Amniotic epithelial cell (primary cell): ENCODE measurements around the gene GYS2.
A peak's percentile ranks its signal among the peaks of the same experiment; 100 is the strongest.

Experiments
- DNase-seq: peaks from one replicate; pipeline ENCODE4 v3.0.0-alpha.2; 2010; ENCODE audit warnings: low read depth

Gene GYS2

DNA sequence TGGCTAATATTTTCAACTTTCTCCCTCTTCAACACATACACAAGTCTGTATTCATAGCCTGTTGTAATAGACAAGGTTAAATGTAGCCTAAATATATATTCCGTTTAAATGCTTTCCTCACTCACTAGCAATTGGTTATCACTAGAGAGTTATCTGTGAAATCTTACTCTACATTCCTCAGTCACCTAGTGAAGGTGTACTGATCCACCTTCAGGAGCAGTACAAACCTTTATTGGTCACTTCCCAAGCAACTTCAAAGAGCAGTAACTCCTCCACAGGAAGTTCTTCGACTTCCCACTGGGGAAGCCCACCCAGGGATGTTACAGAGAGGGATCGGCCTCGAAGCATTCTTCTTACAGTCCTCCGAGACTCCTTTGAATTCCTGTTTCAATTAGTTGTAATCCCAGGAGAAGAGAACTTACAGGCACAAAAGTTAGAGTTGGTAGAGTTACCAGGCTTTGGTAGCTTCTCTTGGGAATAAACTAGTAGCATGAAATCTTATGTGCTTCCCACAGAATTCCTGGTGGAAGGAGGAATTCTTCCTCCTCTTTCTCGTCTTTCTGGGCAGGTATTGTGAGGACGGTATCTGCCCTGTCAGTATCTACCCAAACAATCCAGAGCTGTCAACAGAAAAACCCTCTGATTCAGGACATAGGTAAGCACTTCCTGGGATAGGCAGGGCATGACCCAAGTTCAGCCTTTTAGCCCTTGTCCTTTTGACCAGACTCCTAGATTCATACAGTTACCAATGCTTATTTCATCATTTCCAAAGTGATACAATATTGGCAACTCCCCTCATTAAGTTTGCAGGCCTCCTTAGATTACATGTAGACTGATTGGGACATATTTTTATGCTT is at the start of gene GYS2:
GYS2 (minus strand) TSS at position 603 of the 857 bp plus-strand sequence; CDS start at position 348, 255 bp downstream.
- no peak for DNase-seq

DNA sequence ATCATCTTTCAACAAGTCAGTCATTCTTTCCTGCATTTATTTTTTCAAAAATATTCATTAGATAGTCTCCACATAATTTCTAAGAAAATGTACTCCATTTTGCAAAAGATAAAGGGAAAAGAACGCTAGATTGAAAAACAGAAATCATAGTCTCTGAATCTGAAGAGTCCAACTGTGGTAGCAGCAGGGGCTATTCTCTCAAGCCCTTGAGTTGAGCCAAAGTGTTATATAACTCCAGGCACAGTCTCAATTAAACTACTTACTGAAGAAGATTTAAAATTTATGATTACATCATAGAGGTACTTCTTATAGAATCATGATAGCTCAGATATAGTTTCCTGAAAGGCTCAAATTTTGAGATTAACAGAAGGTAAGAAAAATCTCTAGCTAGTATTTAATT is 47.2 kb upstream of the GYS2 start:
- no peak for DNase-seq

DNA sequence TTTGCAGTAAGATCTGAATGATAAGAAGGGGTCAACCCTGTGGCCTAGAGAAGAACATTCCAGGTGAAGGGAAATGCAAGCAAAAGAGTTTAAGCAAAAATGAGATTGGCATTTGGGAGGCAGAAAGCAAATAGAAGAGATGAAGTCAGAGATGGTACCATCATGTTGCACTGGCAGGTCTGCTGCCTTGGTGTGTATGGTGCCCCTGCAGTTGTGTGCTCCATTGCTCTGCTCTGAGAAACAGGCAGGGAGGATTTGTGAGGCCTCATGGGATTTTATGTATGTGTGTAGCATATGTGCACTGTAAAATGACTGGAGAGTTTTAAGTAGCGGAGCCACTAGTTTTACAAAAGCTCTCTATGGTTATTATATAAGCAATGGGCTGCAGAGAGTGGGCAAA is 46.4 kb upstream of the GYS2 start:
- no peak for DNase-seq

DNA sequence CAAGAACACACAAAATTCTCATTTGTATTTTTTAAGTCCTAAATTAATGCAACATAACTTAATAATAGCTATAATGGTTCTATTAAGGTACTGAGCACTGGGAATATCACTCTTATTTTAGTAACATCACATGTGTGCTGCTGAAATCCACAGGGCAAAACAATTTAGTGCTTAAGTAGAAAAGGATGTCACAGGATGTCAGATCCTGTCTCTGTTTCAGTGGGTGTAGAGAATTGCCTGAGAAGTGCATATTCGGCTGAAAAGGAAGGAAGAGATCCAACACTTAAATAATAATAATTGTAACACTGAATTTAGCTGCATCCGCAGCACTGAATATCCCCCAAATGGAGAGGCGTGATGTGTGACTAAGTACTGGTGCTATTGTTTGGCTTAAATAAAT is 44.4 kb upstream of the GYS2 start:
- no peak for DNase-seq

DNA sequence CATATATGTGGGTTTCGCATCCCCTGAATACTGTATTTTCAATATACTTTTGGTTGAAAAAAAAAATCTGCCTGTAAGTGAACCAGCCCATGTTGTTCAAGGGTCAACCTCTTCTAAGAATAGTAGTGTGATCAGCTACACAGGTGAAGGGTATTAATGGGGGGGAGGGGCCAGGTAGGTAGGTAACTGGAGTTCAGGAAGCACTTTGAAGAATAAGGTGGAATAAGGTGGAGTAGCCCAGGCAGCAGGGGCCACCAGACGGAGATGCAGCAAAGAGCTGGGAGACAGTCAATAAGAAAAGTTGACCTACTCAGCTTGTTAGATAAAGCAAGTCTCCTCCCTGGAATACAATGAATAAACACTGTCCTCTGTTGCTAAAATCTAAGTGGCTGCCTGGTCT is 43.7 kb upstream of the GYS2 start:
- DNase-seq = no peak

DNA sequence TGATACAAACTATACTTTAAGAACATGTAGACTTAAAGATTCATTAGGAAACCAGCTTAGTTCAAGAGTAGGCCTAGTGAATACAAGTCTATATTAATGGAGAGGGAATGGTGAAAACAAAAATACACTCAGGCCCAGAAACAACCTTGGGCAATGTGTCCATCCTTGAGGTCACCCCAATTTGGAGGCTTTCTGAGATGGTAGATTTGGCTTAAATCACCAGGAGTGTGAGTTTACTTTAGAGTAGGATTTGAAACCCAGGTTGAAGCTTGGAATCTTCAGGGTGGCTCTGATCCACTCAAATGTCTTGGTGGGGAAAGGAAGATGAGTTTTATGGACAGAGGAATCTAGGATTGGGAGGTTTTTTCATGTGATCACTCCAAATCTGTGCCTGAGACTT is 42.5 kb upstream of the GYS2 start:
- no peak for DNase-seq

DNA sequence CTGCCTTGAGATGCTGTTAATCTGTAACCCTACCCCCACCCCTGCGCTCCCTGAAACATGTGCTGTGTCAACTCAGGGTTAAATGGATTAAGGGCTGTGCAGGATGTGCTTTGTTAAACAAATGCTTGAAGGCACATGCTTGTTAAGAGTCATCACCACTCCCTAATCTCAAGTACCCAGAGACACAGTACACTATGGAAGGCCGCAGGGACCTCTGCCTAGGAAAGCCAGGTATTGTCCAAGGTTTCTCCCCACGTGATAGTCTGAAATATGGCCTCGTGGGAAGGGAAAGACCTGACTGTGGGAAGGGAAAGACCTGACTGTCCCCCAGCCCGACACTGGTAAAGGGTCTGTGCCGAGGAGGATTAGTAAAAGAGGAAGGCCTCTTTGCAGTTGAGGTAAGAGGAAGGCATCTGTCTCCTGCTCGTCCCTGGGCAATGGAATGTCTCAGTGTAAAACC is 40.4 kb upstream of the GYS2 start:
- peak; percentile 64 for DNase-seq

DNA sequence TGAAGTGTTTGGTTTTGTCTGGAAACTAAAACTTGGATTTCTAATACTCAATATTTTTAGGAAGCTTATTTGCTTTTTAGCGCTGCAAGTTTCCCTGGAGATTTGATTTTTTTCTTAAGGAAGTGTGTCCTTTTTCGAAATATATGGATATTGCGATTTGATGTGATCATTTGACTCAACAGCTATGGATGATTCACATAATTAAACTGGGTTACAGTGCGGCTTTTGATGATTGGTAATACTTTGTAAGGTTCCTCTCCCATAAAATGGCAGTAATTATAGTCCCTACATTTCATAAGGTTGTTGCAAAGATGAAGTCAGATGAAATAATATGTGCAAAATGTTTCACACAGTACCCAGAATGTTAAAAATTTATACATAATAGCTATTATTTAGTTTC is 39.9 kb upstream of the GYS2 start:
- DNase-seq = no peak

DNA sequence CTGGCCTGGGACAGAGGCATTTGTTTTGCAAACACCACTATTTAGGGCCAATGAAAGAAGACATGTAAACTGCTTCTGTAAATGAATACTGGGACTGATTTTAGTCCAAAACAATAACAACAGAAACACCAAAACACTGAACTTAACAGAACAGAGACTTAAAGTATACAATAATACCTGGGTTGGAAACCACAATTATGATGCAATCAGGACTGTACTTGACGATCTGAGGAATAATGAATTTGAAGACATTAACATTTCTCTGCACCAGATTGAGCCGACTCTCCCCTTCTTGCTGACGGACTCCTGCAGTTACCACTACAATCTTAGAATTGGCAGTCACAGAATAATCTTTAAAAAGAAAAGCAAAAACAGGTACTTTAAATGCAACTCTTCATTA is 39.1 kb upstream of the GYS2 start:
- DNase-seq = peak; percentile 25

DNA sequence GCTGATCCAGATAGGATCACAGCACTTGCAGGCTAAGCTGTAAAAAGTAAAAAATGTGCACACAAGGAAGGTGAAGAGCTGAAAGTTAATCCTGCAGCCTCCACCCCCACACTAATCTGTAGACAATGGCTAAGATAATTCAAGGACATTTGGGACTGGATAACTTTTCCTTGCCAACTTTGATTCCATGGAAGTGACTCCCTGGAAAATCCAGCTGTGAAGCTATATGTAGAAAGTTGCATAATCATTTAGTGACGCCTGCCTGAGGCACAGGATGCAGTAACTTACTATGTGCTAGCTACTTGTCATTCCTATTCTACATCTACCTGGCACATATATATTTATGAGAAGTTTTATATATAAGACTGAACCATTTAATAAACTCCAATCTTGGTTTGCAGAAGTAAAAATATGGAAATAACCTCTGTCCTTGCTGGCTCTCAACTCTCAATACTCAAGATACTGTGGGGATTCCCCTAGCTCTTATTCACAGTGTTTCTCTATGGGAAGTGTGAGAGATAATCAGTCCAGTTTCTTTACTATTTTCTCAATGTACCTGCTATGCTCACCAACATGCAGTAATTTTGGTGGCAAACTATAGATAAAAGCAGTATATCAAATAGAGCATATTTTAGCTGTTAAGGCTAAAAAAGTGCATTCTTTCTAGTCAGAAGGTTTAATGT is 38.2 kb upstream of the GYS2 start:
- peak; percentile 42 for DNase-seq

DNA sequence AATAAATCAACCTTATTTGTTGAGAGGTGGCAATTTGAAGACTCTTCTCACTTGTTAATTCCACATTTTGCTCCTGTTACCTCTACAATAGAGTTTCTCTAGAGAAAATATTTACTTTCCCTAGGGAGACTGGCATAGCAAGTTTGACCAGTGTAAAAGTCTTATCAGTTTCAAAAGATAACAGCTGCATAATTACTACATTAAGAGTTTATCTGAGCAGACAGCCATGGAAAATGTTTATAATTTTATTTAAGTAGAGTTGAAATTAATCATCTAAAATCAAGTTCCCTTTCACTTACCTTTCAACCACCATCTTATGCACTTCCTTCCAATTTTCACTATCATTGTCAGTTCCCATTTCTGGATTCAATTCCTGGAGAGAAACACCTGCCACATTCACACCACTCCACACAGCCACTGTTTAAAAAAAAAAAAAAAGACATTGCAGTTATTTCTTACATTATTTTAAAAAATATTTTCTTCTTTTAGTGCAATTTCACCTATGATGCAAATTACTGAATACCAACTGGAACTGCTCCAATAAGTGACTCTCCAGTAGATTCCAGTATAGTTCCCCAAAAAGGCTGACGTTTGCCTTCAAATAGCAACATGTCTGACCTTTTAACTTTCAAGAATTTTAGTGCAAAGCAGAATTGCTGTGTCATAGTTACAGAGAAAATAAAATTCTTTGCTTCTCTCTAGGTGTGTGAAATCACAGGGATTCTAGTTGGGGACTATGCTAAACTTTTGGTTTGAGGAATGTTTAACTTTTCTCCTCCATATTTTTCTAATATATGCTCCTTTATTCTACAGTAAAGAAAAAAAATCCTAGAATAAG is 33.6 kb upstream of the GYS2 start:
- peak; percentile 25 for DNase-seq

DNA sequence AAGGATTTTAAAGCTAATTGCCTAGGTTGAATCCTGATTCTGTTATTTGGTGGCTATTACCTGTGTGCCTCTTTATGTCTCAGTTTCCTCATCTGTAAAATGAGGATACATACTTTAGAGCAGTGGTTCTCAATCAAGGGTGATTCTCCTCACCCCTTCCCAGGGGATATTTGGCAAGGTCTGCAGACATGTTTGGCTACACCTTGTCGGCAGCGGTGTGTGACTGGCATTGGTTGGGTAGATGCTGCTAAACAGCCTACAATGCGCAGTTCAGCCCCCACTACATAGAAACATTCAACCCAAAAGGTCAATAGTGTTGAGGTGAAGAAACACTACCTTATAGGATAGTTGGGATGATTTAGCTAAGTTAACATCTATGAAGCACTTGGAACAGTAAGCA is 29.6 kb upstream of the GYS2 start:
- no peak for DNase-seq

DNA sequence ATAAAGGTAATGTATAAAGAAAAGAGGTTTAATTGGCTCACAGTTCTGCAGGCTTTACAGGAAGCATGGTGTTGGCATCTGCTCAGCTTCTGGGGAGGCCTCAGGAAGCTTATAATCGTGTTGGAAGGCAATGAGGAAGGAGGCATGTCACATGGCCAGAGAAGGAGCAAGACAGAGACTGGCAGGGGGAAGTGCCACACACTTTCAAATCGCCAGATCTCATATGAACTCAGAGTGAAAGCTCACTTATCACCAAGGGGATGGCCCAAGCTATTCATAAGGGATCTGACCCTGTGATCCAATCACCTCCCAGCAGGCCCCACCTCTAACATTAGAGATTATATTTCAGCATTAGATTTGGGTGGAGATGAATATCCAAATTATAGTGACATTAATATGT is 26.7 kb upstream of the GYS2 start:
- no peak for DNase-seq

DNA sequence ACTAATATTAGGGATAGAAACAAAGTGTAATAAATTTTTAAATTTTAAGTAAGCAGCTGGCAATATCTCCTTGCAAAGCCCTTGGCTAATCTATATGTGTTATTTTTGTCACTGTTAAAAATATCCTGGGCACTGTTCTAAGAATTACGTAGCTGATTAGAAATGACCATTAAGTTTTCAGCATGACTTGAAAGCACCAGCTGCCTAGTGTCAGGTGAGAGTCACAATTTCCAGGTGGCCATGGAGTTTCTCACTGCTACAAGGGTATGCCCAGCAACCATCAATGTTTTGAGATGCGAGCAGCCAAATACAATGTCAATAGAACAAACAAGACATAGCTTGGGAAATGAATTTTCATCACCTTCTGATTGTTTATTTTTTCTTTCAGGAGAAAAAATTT is 23.3 kb upstream of the GYS2 start:
- no peak for DNase-seq

DNA sequence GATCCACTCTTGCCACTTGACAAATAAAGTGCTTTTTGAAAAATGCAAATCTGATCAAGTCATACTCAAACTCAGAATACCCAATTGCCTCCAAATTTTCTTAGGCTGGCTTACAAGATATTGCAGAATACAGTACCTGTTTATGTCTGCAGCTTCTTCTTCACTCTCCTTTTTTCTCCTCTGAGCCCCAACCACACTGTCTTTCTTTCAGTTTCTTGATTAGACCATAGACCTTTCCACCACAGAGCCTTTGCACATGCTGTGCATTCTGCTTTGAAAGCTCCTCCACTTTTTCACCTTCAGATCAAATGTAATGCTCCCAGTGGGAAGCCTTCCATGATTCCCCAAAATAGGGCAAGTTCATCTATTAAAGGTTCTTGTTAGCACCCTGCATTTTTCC is 13.9 kb upstream of the GYS2 start:
- no peak for DNase-seq

DNA sequence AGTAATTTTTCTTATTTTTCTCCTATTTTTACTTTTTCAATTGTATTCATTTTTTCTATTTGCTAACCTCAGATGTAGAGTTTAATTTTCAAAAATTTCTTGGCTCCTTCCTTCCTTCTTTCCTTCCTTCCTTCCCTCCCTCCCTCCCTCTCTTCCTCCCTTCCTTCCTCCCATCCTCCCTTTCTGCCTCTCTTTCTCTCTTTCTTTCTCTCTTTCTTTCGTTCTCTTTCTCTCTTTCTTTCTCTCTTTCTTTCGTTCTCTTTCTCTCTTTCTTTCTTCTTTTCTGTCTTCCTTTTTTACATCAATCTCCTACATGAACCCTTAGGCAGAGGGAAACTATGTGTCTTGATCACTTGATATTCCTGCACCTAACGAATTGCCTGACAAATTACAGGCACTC is 12.4 kb upstream of the GYS2 start:
- DNase-seq = no peak

DNA sequence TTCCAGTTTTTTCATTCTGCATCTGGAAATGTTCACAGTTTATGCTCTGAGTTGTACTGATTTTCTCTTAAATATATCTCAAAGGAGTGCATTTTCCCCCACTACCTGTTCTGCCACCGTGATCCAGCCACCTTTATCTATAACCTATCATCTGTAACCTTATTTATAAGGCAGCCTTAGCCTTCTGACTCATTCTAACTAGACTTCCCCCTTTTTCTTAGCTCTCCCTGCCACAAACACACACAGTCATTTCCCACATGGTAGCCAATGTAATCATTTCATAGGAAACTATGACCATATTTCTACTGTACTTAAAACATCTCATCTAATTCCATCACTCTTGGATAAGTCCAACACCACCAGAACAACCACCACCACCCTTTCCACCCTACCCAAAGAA is 10.8 kb upstream of the GYS2 start:
- DNase-seq = no peak

DNA sequence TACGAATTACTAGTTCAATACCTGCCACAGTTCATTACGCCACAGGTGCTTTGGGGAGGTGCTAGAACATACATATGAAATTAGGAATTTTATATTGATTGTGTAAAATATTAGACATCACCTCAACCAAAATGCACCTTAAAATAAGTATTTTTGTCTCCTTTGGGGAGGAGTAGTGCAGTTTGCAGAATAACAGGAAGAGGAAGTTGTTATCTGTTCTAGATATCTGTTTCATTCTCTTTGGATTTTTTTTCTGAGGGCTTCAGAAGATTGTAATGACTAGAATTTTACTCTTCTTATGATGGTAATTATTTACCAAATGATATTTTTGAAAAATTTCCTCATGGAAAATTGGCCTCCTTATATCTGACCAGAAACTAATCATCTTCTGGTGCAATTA is 9.9 kb upstream of the GYS2 start:
- no peak for DNase-seq

DNA sequence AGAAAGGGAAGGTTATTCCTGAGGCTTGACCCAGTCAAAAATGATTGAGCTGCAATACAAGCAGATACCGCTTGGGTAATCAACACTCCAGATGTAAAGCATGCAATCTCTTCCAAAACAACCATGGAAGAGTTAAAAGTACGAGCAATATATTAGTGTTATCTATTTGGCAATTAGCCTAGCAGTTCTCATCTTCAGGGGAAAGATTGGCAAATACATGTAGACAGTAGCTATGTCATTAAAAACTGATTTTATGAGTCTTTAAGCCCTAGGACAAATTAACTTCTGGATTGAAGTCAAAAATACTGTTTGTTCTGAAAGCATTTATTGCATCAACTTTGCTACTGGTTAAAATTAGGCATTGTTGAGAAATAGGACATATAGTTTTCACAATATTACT is 9.3 kb upstream of the GYS2 start:
- peak; percentile 59 for DNase-seq

DNA sequence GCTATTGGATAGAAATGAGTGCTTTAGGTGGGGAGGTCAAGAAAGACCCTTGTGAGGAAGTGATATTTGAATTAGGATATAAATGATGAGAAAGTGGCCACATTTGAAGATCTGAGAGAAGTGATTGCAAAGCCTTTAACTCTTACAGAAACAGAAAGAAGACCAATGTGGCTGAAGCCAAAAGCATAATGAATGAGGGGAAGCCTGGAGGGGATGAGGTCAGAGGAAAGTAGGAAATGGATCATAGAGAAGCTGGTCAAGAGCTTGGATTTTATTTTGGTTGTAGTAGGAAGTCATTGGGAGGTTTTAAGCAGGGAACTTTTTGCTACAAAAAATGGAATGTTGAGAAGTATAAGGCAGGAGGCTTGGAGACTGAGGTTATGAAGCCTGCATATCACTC is 3.5 kb upstream of the GYS2 start:
- DNase-seq = no peak

DNA sequence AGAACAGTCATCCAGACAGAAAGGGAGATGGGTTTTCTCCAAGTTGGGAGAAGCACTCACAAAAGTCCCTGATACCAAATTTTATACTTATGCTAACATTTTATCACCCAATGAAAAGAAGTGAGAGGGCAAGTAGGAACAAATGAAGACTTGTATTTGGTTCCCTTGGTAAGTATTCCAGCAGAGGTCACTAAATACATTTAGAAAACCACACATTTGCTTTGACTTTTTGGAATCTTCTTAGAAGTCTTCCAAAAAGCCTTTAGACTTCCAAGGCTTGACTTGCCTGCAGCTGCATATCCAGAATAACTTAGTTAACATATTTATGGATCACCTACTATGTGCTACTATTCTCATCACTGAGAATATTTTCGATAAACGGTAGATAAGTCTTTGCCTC is 3.1 kb upstream of the GYS2 start:
- peak; percentile 41 for DNase-seq

DNA sequence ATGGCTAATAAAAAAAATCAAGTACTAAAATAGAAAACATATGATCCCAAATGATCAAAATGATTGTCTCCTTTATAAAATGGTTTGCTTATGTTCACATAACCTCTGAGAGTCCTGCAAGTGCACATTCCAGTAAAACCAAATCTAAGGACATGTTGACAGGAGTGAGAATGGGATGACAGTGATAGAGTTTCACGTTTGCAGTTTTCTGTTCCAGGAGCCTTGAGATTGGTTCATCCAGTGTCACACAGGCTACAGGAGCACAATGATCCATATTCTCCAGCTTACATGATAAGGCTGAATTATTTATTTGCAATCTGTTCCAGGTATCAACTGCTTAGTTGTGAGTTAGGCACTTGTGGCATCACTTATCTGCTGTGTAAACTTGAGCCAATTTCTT is 1.5 kb upstream of the GYS2 start:
- no peak for DNase-seq

DNA sequence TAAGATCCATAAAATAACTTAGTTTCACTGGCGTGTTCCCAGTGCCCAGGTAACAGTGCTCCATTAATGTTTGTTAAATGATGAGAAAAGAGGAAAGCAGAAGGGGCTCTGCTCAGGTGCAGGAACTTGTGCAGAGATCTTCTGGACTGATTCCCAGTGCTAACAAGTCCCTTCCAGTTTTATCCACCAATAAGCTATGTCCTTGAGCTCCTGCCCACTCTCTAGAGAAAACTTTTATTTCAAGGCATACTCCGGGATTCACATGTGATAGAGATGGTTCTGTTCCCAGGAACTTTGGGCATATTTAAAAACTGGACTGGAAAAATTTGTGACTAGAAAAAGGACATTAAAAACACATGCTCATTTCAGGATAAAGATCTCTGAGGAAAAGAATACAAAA is 1.9 kb downstream of the GYS2 start:
- DNase-seq = no peak
